Measurements from ENCODE around the gene BAHD1.

BAHD1 gene

GRCh38 chr15:40443255-40443654 is 2.5 kb downstream of the BAHD1 start:
- H3K9me3 ChIP-seq (ENCODE audit: insufficient read depth, low read depth, low read length) = no peaks in the 10 kb centered on the region
- H2AFZ ChIP-seq (ENCODE audit: low read length) = no peak overlapping the region
- H3K9ac ChIP-seq (ENCODE audit: low read depth, low read length, poor library complexity, severe bottlenecking) = peak overlapping the region; percentile 90
- H4K20me1 ChIP-seq (ENCODE audit: insufficient read depth, low read length, poor library complexity, severe bottlenecking) = peaks cover 57% of the 10 kb centered on the region
- peak overlapping the region; percentile 98 for H3K4me2 ChIP-seq (ENCODE audit: low read depth, low read length, poor library complexity, severe bottlenecking)
- no peaks in the 10 kb centered on the region for H3K36me3 ChIP-seq (ENCODE audit: insufficient read depth, low read length)
- H3K9me2 ChIP-seq (replicated peaks; ENCODE audit: low read depth, low read length) = no peaks in the 10 kb centered on the region
- no peaks in the 10 kb centered on the region for H3F3A ChIP-seq (ENCODE audit: low read depth)
- H3K4me1 ChIP-seq (ENCODE audit: insufficient read depth, low read length, poor library complexity, severe bottlenecking) = peaks cover 57% of the 10 kb centered on the region
- peaks cover 73% of the 10 kb centered on the region for H3K79me2 ChIP-seq (ENCODE audit: insufficient read depth, low read length)
- TF ChIP-seq EZH2phosphoT487 (IDR thresholded peaks at IDR 0.05; ENCODE audit: borderline replicate concordance) = no peak
- TF ChIP-seq CTCF (conservative IDR thresholded peaks at IDR 0.05; ENCODE audit: low read length) = no peak
- no peaks in the 10 kb centered on the region for H3K27me3 ChIP-seq (ENCODE audit: insufficient read depth, low read length, poor library complexity, severe bottlenecking)
- peak overlapping the region; percentile 85 for H3K4me3 ChIP-seq (ENCODE audit: low read length, poor library complexity, severe bottlenecking)

GRCh38 chr15:40443846-40444245 is 3.1 kb downstream of the BAHD1 start:
- Histone ChIP-seq H2AFZ (ENCODE audit: low read length) (no peak overlapping the region), H3F3A (ENCODE audit: low read depth) (no peaks in the 10 kb centered on the region), H4K20me1 (ENCODE audit: insufficient read depth, low read length, poor library complexity, severe bottlenecking) (peaks cover 59% of the 10 kb centered on the region), H3K4me2 (ENCODE audit: low read depth, low read length, poor library complexity, severe bottlenecking) (peak overlapping the region; percentile 98), H3K9me3 (ENCODE audit: insufficient read depth, low read depth, low read length) (no peaks in the 10 kb centered on the region), H3K79me2 (ENCODE audit: insufficient read depth, low read length) (peaks cover 79% of the 10 kb centered on the region), H3K9me2 (replicated peaks; ENCODE audit: low read depth, low read length) (no peaks in the 10 kb centered on the region), H3K9ac (ENCODE audit: low read depth, low read length, poor library complexity, severe bottlenecking) (peak overlapping the region; percentile 90), H3K27me3 (ENCODE audit: insufficient read depth, low read length, poor library complexity, severe bottlenecking) (no peaks in the 10 kb centered on the region), H3K4me1 (ENCODE audit: insufficient read depth, low read length, poor library complexity, severe bottlenecking) (peaks cover 57% of the 10 kb centered on the region), H3K36me3 (ENCODE audit: insufficient read depth, low read length) (no peaks in the 10 kb centered on the region), H3K4me3 (ENCODE audit: low read length, poor library complexity, severe bottlenecking) (peak overlapping the region; percentile 85)
- TF ChIP-seq EZH2phosphoT487 (IDR thresholded peaks at IDR 0.05; ENCODE audit: borderline replicate concordance) (no peak), CTCF (conservative IDR thresholded peaks at IDR 0.05; ENCODE audit: low read length) (no peak)

GRCh38 chr15:40444736-40445135 is 4.0 kb downstream of the BAHD1 start:
- Histone ChIP-seq H3K36me3 (ENCODE audit: insufficient read depth, low read length) (no peaks in the 10 kb centered on the region), H3K79me2 (ENCODE audit: insufficient read depth, low read length) (peaks cover 88% of the 10 kb centered on the region)

More at GRCh38 chr15:40444736-40445135, 4.0 kb downstream of the BAHD1 start:
- TF ChIP-seq EZH2phosphoT487 (IDR thresholded peaks at IDR 0.05; ENCODE audit: borderline replicate concordance) = no peak
- TF ChIP-seq CTCF (conservative IDR thresholded peaks at IDR 0.05; ENCODE audit: low read length) = no peak
- H2AFZ ChIP-seq (ENCODE audit: low read length) = no peak overlapping the region
- no peaks in the 10 kb centered on the region for H3K9me2 ChIP-seq (replicated peaks; ENCODE audit: low read depth, low read length)
- peak overlapping the region; percentile 90 for H3K9ac ChIP-seq (ENCODE audit: low read depth, low read length, poor library complexity, severe bottlenecking)
- peak overlapping the region; percentile 98 for H3K4me2 ChIP-seq (ENCODE audit: low read depth, low read length, poor library complexity, severe bottlenecking)
- H3K27me3 ChIP-seq (ENCODE audit: insufficient read depth, low read length, poor library complexity, severe bottlenecking) = no peaks in the 10 kb centered on the region
- peaks cover 60% of the 10 kb centered on the region for H4K20me1 ChIP-seq (ENCODE audit: insufficient read depth, low read length, poor library complexity, severe bottlenecking)
- H3K9me3 ChIP-seq (ENCODE audit: insufficient read depth, low read depth, low read length) = no peaks in the 10 kb centered on the region
- no peaks in the 10 kb centered on the region for H3F3A ChIP-seq (ENCODE audit: low read depth)
- H3K4me3 ChIP-seq (ENCODE audit: low read length, poor library complexity, severe bottlenecking) = peak overlapping the region; percentile 85
- H3K4me1 ChIP-seq (ENCODE audit: insufficient read depth, low read length, poor library complexity, severe bottlenecking) = peaks cover 53% of the 10 kb centered on the region

Measured in Loucy (cell line).